Esophagus (tissue), 2 donors: ENCODE data around the gene DIRAS1. TPM values are rescaled to one million over a fixed set of nuclear protein-coding genes. Genes with fewer than 3 reads are reported as not detected.

ENCODE experiments used
- H3K27ac ChIP-seq, 2 donors: one replicate each; pipeline ENCODE4 v1.5.1; 2013; ENCODE audit warnings: low read depth in 2 of 2, mild to moderate bottlenecking in 2 of 2, inconsistent platforms in 1 of 2, low read length in 1 of 2, moderate library complexity in 1 of 2
- H3K27me3 ChIP-seq, 2 donors: one replicate each; pipeline ENCODE4 v1.6.1; 2013; ENCODE audit warnings: low read length in 2 of 2, control low read depth in 1 of 2, mild to moderate bottlenecking in 1 of 2; ENCODE audit not compliant: insufficient read depth in 2 of 2, control insufficient read depth in 1 of 2
- H3K36me3 ChIP-seq, 2 donors: one replicate each; pipeline ENCODE4 v1.6.1; 2013; ENCODE audit warnings: low read length in 1 of 2; ENCODE audit not compliant: control insufficient read depth in 2 of 2, insufficient read depth in 2 of 2
- H3K4me1 ChIP-seq, 2 donors: one replicate each; pipeline ENCODE4 v1.6.1; 2013; ENCODE audit warnings: low read length in 1 of 2; ENCODE audit not compliant: control insufficient read depth in 2 of 2, insufficient read depth in 2 of 2
- H3K4me3 ChIP-seq, 2 donors: one replicate each; pipeline ENCODE4 v1.5.1; 2013; ENCODE audit warnings: low read length in 2 of 2, mild to moderate bottlenecking in 2 of 2, low read depth in 1 of 2, moderate library complexity in 1 of 2
- H3K9me3 ChIP-seq, 2 donors: one replicate each; pipeline ENCODE4 v1.6.1; 2013; ENCODE audit warnings: mild to moderate bottlenecking in 2 of 2, low read depth in 1 of 2, low read length in 1 of 2, moderate library complexity in 1 of 2; ENCODE audit not compliant: control insufficient read depth in 2 of 2, insufficient read depth in 1 of 2
- WGBS, 2 donors: extraction: QIAGEN DNeasy Blood & Tissue Kit; methylation state at CpG; one replicate each; pipeline ENCODE4 v1.1.7; 2013; 5-methylcytosine and 5-hydroxymethylcytosine counted together
- polyA plus RNA-seq, 2 donors: library from polyadenylated mRNA; stranded (reverse); fragments of 200-250 nt; gene quantifications; one replicate each; pipeline ENCODE4 v1.2.3, GENCODE V29; 2013
- donor health status: healthy with polysubstance abuse.
- donor health status: Bipolar disorder and iron deficiency.

The DIRAS1 gene
- polyA plus RNA-seq, 2 donors, result 1.2 to 1.9 TPM

- Histone ChIP-seq H3K27ac (peak overlapping the region; percentile 17 to 28), H3K36me3 (no peaks in the 10 kb centered on the region), H3K27me3 (peaks cover 0 to 3% of the 10 kb centered on the region in 2 donors), H3K9me3 (no peaks in the 10 kb centered on the region), H3K4me3 (no peak overlapping the region), H3K4me1 (peaks cover 11 to 15% of the 10 kb centered on the region in 2 donors)
- 29 to 31% methylated on average over 26 to 28 of the region's 28 CpGs for WGBS, 2 donors
Observed at GRCh38 chr19:2722541-2723344, 1.6 kb upstream of the DIRAS1 start.

GRCh38 chr19:2721570-2722540, 683 bp upstream of the DIRAS1 start:
- WGBS, 2 donors, result 31 to 33% methylated on average over 38 to 39 of the region's 39 CpGs
- peaks cover 0 to 3% of the 10 kb centered on the region in 2 donors for H3K27me3 ChIP-seq

GRCh38 chr19:2719920-2720776, 1.0 kb downstream of the DIRAS1 start:
- H3K9me3 ChIP-seq, result peaks cover 4 to 5% of the 10 kb centered on the region in 2 donors
- no peaks in the 10 kb centered on the region for H3K27me3 ChIP-seq
- 5 to 8% methylated on average over 36 to 37 of the region's 37 CpGs for WGBS, 2 donors
- H3K36me3 ChIP-seq, result no peaks in the 10 kb centered on the region
- no peak overlapping the region for H3K27ac ChIP-seq
- H3K4me3 ChIP-seq, result peak overlapping the region in 1 of 2 donors; percentile 50
- H3K4me1 ChIP-seq, result peaks cover 8 to 10% of the 10 kb centered on the region in 2 donors

More at GRCh38 chr19:2721570-2722540, 683 bp upstream of the DIRAS1 start:
- Histone ChIP-seq H3K4me1 (peaks cover 10 to 12% of the 10 kb centered on the region in 2 donors), H3K9me3 (no peaks in the 10 kb centered on the region), H3K36me3 (no peaks in the 10 kb centered on the region), H3K27ac (no peak overlapping the region), H3K4me3 (peak overlapping the region in 1 of 2 donors; percentile 50)

GRCh38 chr19:2719232-2719735, 1.9 kb downstream of the DIRAS1 start:
- peaks cover 8 to 10% of the 10 kb centered on the region in 2 donors for H3K4me1 ChIP-seq
- H3K27ac ChIP-seq, result no peak overlapping the region
- 51 to 57% methylated on average over 7 of the region's 7 CpGs for WGBS, 2 donors

GRCh38 chr19:2717638-2718541, 3.3 kb downstream of the DIRAS1 start:
- H3K36me3 ChIP-seq, result no peaks in the 10 kb centered on the region
- H3K27me3 ChIP-seq, result no peaks in the 10 kb centered on the region
- H3K27ac ChIP-seq, result no peak overlapping the region
- no peak overlapping the region for H3K4me3 ChIP-seq
- peaks cover 7 to 8% of the 10 kb centered on the region in 2 donors for H3K4me1 ChIP-seq
- WGBS, 2 donors, result 86% methylated on average over 52 of the region's 52 CpGs
- peaks cover 7 to 8% of the 10 kb centered on the region in 2 donors for H3K9me3 ChIP-seq

More at GRCh38 chr19:2719232-2719735, 1.9 kb downstream of the DIRAS1 start:
- no peak overlapping the region for H3K4me3 ChIP-seq
- H3K9me3 ChIP-seq, result peaks cover 7 to 8% of the 10 kb centered on the region in 2 donors
- no peaks in the 10 kb centered on the region for H3K27me3 ChIP-seq
- H3K36me3 ChIP-seq, result no peaks in the 10 kb centered on the region

GRCh38 chr19:2716722-2717637, 4.2 kb downstream of the DIRAS1 start:
- Histone ChIP-seq H3K27me3 (no peaks in the 10 kb centered on the region), H3K9me3 (peaks cover 7 to 8% of the 10 kb centered on the region in 2 donors), H3K27ac (no peak overlapping the region), H3K4me3 (no peak overlapping the region), H3K36me3 (no peaks in the 10 kb centered on the region), H3K4me1 (peaks cover 4 to 7% of the 10 kb centered on the region in 2 donors)
- WGBS, 2 donors, result 91% methylated on average over 48 to 51 of the region's 51 CpGs

GRCh38 chr19:2716275-2716650, 4.9 kb downstream of the DIRAS1 start:
- Histone ChIP-seq H3K4me1 (peaks cover 4 to 7% of the 10 kb centered on the region in 2 donors), H3K27ac (no peak overlapping the region), H3K9me3 (peaks cover 7 to 8% of the 10 kb centered on the region in 2 donors), H3K36me3 (no peaks in the 10 kb centered on the region), H3K4me3 (no peak overlapping the region), H3K27me3 (no peaks in the 10 kb centered on the region)
- WGBS, 2 donors, result 91% methylated on average over 19 of the region's 19 CpGs
